Stimulated activated CD8-positive, alpha-beta memory T cell treated with anti-CD3 and anti-CD28 coated beads, Interleukin-7, amount 100 ng/mL, for 48 hours (primary cell): ENCODE results near the gene TMEM125.

Source experiments
- DNase-seq, 2 donors: peaks; one replicate each; pipeline ENCODE4 v3.0.0-alpha.2; 2020; ENCODE audit warnings: low read depth in 1 of 2; ENCODE audit errors: extremely low read depth in 1 of 2

The TMEM125 gene

DNA sequence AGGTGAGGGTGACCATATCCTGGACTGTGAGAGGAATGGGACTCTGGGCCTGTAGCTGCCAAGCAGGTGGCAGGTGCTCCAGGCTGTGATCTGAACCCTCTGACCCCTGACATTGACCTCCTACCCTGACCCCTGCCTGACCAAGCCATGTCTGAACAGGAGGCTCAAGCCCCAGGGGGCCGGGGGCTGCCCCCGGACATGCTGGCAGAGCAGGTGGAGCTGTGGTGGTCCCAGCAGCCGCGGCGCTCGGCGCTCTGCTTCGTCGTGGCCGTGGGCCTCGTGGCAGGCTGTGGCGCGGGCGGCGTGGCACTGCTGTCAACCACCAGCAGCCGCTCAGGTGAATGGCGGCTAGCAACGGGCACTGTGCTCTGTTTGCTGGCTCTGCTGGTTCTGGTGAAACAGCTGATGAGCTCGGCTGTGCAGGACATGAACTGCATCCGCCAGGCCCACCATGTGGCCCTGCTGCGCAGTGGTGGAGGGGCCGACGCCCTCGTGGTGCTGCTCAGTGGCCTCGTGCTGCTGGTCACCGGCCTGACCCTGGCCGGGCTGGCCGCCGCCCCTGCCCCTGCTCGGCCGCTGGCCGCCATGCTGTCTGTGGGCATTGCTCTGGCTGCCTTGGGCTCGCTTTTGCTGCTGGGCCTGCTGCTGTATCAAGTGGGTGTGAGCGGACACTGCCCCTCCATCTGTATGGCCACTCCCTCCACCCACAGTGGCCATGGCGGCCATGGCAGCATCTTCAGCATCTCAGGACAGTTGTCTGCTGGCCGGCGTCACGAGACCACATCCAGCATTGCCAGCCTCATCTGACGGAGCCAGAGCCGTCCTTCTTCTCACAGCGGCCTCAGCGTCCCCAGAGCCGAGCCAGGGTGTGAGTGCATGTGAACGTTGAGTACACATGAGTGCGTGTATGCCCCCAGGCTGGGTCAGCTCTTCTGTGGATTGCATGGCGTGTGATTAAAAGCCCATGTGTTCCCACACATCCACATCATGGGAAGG, 3.1 kb downstream of the TMEM125 start:
- no peak for DNase-seq

GRCh38 chr1:43273708-43274107, 3.9 kb downstream of the TMEM125 start:
- DNase-seq = no peak

GRCh38 chr1:43274125-43274803, 4.5 kb downstream of the TMEM125 start:
- DNase-seq = no peak

DNA sequence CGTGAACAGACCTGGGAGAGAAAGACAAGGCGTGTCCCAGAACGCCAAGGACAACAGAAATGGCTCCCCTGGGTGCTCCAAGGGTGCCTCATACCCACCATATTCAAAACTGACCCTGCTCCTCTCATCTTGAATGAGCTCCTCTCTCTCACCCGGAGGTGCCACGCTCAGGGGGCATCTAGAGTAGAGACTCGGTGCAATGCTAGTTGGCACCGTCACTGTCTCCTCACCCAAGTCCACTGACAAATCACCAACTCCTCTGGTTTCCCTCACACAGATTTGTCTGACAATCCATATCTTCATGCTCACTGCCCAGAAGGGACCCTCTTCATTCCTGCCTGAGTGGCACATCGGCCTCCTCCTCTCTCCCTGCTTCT, 5.0 kb downstream of the TMEM125 start:
- DNase-seq = no peak

DNA sequence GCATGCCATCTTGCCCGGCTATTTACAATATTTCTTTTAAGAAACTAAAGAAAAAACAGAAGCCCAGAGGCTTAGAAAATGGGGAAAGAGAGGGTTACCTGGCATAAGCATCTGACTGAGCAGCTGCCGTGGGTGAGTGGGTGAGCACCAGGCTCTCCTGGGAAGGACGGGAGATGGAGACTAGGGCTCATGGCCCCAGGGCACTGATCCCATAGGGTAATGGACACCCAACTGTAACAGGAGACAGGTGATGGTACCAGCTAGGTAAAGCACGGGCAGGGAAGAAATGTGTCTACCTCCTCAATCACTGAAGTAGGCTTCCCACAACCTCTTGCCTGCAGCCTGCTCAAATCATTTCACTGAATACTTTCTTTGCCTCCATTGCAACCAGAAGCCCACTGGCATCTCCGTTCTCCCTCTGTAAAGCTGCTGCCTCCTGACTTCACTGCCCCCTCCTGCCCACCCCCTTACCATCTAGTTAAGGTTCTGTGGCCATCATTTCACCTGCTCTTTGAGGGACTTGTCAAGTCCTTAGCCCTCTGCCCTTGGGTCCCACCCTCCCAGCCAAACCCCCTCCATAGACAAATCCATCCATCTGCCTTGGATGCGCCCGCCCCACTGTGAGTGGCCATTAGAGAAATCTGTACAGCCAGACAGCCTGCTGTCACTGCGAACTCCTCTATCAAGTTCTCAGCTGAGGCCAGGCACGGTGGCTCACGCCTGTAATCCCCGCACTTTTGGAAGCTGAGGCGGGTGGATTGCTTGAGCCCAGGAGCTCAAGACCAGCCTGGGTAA, 6.2 kb downstream of the TMEM125 start:
- no peak for DNase-seq

DNA sequence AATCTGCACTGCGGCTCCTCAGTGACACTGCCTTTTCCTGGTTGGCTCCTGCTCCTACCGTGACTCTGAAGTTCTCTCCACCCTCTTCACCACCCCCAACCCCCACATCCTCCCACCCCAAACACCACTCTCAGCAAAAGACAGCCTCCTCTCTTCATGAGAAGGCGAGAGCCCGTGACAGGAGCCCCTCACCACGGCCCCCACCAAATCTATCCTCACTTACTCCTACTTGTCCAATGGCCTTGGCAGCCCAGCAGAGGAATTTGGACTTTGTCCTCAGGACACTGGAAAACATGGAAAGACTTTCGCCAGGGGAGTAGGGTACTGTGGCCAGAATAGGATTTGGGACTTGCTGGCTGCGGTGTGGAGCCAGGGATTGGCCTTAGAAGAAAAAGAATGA, 6.9 kb downstream of the TMEM125 start:
- DNase-seq = no peak

GRCh38 chr1:43277116-43277876, 7.5 kb downstream of the TMEM125 start:
- DNase-seq = no peak

DNA sequence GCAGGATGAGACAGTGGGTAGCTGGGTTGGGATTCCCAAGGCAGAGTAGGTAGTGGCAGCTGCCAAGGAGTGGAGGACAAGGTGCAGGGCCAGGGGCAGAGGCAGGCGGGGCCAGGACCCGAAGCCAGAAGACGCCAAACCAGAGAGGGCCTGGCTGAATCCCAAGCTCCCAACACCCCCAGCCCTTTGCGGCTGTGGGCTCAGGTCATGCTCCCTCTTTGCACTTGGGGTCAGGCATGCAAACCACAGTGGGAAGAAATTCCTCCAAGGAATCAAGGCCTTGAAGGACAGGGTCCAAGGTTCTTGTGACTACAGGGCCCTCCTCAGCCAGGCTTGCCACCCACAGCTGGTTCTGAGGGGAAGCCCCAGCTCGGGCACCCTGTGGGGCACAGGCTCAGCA, 9.4 kb downstream of the TMEM125 start:
- no peak for DNase-seq

DNA sequence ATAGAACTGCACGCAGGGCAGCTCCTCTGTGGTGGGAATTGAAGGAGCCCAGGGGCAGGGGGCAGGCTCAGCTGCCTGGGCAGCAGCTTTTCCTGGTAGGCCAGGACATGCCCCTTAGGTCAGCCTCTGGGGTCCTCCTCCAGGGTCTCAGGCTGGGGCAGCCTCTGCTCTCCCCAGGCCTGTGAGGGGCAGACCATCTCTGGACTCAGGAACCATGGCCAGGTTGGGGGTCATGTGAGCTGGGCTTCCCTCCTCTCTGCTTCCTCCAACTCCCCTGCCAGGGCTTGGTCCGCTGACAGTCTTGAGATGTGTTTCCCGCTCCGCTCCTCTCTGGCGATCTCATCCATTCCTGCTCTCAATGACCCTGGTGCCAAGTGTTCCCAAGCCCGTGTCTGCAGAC, 9.9 kb downstream of the TMEM125 start:
- no peak for DNase-seq

DNA sequence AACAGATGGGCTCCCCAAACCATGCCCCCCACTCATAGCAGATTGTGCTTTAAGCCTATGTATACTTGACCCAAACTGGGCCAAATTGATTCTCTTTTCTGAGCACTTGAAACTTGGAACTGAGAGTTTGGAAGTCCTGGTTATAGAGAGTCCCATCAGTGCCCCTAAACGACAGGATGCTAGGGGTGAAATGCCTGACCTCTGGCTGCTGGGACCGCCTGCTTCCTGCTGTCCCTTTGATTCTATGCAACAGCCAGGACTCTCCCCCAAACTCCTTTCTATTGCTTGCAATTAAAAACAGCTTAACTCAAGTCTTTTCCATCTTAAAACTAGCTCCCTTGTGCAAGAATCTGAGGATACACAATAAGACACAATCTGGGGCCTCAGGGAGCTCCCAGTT, 10.9 kb downstream of the TMEM125 start:
- DNase-seq = no peak

- DNase-seq = no peak
Observed at GRCh38 chr1:43282220-43283195, 12.7 kb downstream of the TMEM125 start.

- DNase-seq = no peak
Observed at GRCh38 chr1:43284065-43284464, 14.3 kb downstream of the TMEM125 start.

DNA sequence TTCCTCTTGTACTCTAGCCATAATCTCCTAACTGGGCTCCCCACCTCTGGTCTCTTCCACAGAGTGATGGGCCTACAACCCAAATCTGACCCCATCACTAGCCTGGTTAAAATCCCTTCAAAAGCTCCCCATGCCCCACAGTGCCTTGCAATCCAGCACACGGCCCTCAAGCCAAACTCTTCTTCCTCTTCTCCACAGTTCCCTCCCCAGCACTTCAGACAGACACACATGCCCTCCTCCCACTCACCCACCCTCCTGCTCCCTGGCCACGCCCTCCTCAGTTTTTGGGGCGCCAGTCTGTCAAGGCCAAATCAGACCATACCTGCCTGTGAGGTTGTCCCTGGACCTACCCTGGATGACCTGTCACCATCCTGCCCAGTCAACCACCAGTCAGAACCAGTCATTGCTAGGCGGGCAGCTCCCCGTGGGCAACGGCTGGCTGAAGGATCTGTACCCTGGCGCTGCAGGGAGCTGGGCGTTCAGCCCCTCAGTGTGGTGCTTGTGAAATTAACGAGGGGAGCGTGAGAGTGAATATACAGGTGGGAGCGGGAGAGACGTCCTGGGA, 14.8 kb downstream of the TMEM125 start:
- no peak for DNase-seq

DNA sequence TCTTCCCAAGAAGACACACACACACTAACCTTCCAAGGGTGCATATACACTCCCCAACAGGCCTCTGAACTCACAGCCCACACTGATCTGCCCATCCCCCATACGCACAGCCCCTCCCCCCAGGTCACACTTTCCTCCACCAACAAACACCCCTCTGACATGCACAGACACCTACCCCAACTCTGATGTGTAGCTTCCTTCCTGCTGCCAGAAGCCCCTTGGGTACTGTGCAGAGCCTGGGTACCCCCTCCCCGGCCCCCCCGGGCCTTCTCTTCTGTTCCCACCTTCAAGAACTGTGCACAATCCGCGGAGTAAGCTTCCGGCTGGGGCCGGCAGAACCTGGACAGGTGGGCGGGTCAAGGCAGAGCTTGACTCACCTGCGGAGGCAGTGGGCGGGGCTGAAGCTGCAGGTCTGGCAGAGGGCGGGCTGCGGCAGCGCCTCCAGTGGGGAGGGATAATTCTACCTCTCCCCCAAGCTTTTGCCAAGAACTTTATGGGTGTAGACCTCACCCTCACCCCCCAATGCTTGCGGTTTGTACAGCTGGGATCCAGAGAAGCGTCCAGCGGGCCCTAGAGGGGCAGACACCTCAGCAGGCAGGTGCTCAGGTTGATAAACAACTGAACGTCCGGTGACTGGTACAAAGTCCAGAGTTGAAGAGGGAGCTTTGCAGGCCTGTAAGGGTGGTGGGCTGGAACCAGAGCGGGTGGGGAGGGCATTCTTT, 15.6 kb downstream of the TMEM125 start, which contains the start of gene C1orf210:
Gene C1orf210 (minus strand): TSS at position 313 of the 722 bp plus-strand sequence. CDS start 2,311 bp downstream, outside the sequence.
- no peak for DNase-seq

DNA sequence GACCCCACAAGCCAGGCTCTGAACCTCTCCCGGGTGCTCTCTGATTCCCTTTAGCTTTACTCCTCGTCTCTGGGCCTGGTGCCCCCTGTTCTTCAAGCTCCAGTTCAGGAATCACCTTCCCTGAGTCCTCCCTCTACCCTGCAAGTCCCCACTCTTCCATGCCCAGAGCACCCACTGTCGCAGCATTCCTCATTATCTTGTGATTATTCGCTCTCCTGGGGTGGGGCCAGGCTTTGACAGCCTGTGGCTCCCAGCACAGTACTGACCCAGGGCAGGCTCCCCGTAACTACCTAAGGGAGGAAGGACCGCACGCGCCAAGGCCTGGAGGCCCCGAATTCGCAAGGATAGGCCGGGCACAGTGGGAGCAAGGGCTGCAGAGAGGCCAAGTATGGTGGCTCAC, 16.3 kb downstream of the TMEM125 start:
- no peak for DNase-seq

GRCh38 chr1:43286533-43286932, 16.8 kb downstream of the TMEM125 start:
- no peak for DNase-seq

DNA sequence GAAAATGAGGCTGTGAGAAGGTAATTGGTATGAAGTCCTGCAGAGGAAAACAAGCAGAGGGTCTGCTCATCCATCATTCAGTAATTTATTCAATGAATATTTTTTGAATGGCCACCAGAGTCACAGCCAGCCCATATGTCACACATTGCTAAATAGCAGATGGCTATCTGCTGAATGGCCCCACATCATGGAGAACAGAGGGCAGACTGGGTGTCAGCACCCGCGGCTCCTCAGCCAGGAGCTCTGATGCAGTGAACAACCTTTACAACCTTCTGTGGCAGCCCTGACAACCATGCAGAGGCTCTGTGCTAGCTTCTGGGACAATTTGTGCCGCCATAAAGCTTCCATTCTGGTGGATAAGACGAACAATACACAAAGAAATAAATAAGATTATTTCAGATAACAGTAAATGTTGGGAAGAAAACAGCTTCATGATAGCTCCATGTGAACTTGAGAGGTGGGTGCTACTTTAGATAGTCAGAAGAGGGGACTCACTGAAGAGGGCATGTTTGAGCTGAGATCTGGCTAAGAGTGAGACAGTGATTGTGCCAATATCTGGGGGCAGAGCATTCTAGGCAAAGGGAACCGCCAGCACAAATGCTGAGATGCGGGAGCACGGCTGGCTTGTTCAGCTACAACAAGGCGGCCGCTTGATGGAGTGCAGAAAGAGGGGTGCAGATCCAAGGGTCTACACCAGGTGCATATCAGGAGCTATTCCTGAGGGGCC, 18.4 kb downstream of the TMEM125 start:
- DNase-seq = no peak
